ENCODE results near the gene TMEM231.
"Not testable (repeated sequence)": the region's sequence is repeated elsewhere in the genome, so short reads cannot be mapped to it uniquely, and the experiment has no call there.

TMEM231 gene

DNA sequence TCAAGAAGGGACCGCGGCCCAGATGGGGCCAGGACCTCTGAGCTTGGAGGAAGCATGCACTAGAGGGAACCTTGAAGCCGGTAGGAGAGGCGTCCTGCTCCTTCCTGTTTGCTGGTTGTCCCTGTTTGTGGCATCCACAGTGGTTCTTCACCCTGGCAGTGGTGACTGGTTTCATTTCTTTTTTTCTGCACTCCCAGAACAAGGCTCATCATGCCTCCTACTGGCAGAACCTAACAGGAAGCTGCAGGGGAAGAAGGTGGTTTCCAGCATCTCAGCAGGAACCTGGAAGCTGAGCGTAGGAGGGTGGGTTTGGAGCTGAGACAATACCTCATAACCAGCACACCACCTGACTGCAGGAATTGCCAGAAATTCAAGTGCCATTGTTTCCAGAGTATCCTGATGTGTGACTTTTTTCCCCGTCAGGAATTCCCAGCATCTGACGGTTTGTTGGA, 5.8 kb downstream of the TMEM231 start:
- Histone ChIP-seq H3K9ac (ENCODE audit: low read length) (no peak overlapping the region), H3K4me1 (ENCODE audit: insufficient read depth, low read length, severe bottlenecking) (peaks cover 6% of the 10 kb centered on the region), H3K36me3 (ENCODE audit: insufficient read depth, low read length) (no peaks in the 10 kb centered on the region), H3K4me2 (ENCODE audit: low read length) (peak overlapping the region; percentile 15; the same call in 1 of the 2 replicates), H2AFZ (ENCODE audit: low read length) (no peak overlapping the region), H3K79me2 (ENCODE audit: insufficient read depth, low read length) (no peaks in the 10 kb centered on the region), H3K9me3 (ENCODE audit: low read length) (no peaks in the 10 kb centered on the region), H3K4me3 (ENCODE audit: low read depth, low read length, poor library complexity, severe bottlenecking) (no peak overlapping the region), H3K27me3 (ENCODE audit: insufficient read depth, low read length) (no peaks in the 10 kb centered on the region), H3K27ac (ENCODE audit: low read depth, low read length, poor library complexity, severe bottlenecking) (no peak overlapping the region), H3F3A (ENCODE audit: insufficient read depth, low read length) (no peaks in the 10 kb centered on the region), H4K20me1 (ENCODE audit: insufficient read depth, low read length) (no peaks in the 10 kb centered on the region), H3K9me2 (ENCODE audit: low read depth, low read length) (no peaks in the 10 kb centered on the region)
- TF ChIP-seq EZH2 (IDR thresholded peaks at IDR 0.05; ENCODE audit: borderline replicate concordance, low read length): no peak
- TF ChIP-seq, protein P1, sequence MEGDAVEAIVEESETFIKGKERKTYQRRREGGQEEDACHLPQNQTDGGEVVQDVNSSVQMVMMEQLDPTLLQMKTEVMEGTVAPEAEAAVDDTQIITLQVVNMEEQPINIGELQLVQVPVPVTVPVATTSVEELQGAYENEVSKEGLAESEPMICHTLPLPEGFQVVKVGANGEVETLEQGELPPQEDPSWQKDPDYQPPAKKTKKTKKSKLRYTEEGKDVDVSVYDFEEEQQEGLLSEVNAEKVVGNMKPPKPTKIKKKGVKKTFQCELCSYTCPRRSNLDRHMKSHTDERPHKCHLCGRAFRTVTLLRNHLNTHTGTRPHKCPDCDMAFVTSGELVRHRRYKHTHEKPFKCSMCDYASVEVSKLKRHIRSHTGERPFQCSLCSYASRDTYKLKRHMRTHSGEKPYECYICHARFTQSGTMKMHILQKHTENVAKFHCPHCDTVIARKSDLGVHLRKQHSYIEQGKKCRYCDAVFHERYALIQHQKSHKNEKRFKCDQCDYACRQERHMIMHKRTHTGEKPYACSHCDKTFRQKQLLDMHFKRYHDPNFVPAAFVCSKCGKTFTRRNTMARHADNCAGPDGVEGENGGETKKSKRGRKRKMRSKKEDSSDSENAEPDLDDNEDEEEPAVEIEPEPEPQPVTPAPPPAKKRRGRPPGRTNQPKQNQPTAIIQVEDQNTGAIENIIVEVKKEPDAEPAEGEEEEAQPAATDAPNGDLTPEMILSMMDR (IDR thresholded peaks at IDR 0.05; ENCODE audit: low read length): peak; percentile 58; the same call in 1 of the 2 replicates

DNA sequence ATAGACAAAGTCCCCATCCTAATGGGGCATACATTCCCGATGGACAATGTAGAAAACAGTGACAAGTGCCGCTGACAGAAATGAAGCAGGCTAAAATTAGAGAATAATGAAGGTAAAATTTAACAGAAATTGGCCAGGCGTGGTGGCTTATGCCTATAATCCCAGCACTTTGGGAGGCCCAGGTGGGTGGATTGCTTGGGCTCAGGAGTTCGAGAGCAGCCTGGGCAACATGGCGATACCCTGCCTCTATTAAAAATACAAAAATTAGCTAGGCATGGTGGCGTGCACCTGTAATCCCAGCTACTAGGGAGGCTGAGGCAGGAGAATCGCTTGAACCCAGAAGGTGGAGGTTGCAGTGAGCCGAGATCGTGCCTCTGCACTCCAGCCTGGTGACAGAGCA, 7.6 kb downstream of the TMEM231 start:
- H3K79me2 ChIP-seq (ENCODE audit: insufficient read depth, low read length); H3K4me1 ChIP-seq (ENCODE audit: insufficient read depth, low read length, severe bottlenecking); H2AFZ ChIP-seq (ENCODE audit: low read length); H4K20me1 ChIP-seq (ENCODE audit: insufficient read depth, low read length); H3K9me3 ChIP-seq (ENCODE audit: low read length); H3K27me3 ChIP-seq (ENCODE audit: insufficient read depth, low read length); H3K4me2 ChIP-seq (ENCODE audit: low read length); H3K4me3 ChIP-seq (ENCODE audit: low read depth, low read length, poor library complexity, severe bottlenecking); H3F3A ChIP-seq (ENCODE audit: insufficient read depth, low read length); H3K27ac ChIP-seq (ENCODE audit: low read depth, low read length, poor library complexity, severe bottlenecking); H3K36me3 ChIP-seq (ENCODE audit: insufficient read depth, low read length); H3K9me2 ChIP-seq (ENCODE audit: low read depth, low read length); H3K9ac ChIP-seq (ENCODE audit: low read length): not testable (repeated sequence)

DNA sequence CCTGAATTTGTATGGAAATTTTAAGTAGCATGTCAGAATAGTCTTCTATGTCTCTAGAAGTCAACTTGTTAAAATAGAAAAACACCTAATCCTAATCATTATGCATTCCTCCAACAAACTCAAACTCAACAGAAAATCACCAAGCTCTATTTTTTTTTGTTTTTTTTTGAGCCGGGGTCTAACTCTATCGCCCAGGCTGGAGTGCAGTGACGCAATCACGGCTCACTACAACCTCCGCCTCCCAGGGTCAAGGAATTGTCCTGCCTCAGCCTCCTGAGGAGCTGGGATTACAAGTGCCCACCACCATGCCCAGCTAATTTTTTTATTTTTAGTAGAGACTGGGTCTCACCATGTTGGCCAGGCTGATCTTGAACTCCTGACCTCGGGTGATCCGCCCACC, 9.8 kb downstream of the TMEM231 start:
- no peaks in the 10 kb centered on the region for H3K79me2 ChIP-seq (ENCODE audit: insufficient read depth, low read length)
- H2AFZ ChIP-seq (ENCODE audit: low read length): no peak overlapping the region
- H3K9ac ChIP-seq (ENCODE audit: low read length): no peak overlapping the region
- no peak overlapping the region for H3K4me2 ChIP-seq (ENCODE audit: low read length)
- H3K9me3 ChIP-seq (ENCODE audit: low read length): no peaks in the 10 kb centered on the region
- H3K27me3 ChIP-seq (ENCODE audit: insufficient read depth, low read length): no peaks in the 10 kb centered on the region
- H3K4me3 ChIP-seq (ENCODE audit: low read depth, low read length, poor library complexity, severe bottlenecking): no peak overlapping the region
- H4K20me1 ChIP-seq (ENCODE audit: insufficient read depth, low read length): no peaks in the 10 kb centered on the region
- no peaks in the 10 kb centered on the region for H3K9me2 ChIP-seq (ENCODE audit: low read depth, low read length)
- no peaks in the 10 kb centered on the region for H3K4me1 ChIP-seq (ENCODE audit: insufficient read depth, low read length, severe bottlenecking)
- H3K36me3 ChIP-seq (ENCODE audit: insufficient read depth, low read length): no peaks in the 10 kb centered on the region
- TF ChIP-seq, protein P1 (IDR thresholded peaks at IDR 0.05; ENCODE audit: low read length): no peak
- H3K27ac ChIP-seq (ENCODE audit: low read depth, low read length, poor library complexity, severe bottlenecking): no peak overlapping the region
- H3F3A ChIP-seq (ENCODE audit: insufficient read depth, low read length): no peaks in the 10 kb centered on the region

DNA sequence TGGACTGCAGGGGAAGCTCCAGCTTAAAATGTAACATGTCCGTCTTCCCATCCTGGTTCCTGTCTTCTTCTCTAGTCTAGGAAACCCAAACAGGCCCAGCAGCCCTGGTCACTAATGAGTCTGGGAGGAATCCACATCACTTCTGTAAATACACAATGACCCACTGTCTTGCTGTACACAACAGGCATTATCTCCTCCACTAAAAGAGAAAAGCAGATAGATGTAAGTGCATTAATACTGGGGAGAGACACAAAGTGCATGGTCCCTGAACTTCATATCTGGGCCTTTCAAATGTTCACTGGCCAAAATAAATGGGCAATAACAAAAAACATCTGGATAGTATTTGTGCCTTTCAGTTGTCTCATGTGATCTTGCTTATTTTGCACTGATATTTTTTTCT, 10.2 kb downstream of the TMEM231 start:
- H3K4me1 ChIP-seq (ENCODE audit: insufficient read depth, low read length, severe bottlenecking); H3K4me3 ChIP-seq (ENCODE audit: low read depth, low read length, poor library complexity, severe bottlenecking); H3K79me2 ChIP-seq (ENCODE audit: insufficient read depth, low read length); H3K9me3 ChIP-seq (ENCODE audit: low read length); H3K27me3 ChIP-seq (ENCODE audit: insufficient read depth, low read length); H2AFZ ChIP-seq (ENCODE audit: low read length); H3K4me2 ChIP-seq (ENCODE audit: low read length); H3F3A ChIP-seq (ENCODE audit: insufficient read depth, low read length); H4K20me1 ChIP-seq (ENCODE audit: insufficient read depth, low read length); H3K27ac ChIP-seq (ENCODE audit: low read depth, low read length, poor library complexity, severe bottlenecking); H3K36me3 ChIP-seq (ENCODE audit: insufficient read depth, low read length); H3K9me2 ChIP-seq (ENCODE audit: low read depth, low read length); H3K9ac ChIP-seq (ENCODE audit: low read length): not testable (repeated sequence)

DNA sequence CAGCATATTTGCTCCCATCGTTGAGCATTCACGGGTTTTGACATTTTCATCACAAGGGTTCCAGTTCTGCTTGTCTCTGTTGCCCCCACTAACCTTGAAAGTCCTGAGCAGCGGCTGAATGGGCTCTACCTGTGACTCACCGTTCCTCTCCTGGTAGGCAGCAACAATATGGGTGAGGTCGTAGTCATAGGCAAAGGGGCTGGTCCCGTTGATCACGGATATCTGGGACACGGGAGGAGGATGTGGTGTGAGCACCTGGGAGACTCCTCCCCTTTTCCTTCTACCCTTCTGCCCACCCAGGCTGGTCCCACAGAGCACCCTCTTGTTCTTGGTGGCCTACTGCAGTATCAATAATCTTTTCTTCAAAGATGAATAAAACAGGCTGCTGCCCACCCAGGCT, 13.6 kb downstream of the TMEM231 start:
- not testable (repeated sequence) for H4K20me1 ChIP-seq (ENCODE audit: insufficient read depth, low read length); H3K4me3 ChIP-seq (ENCODE audit: low read depth, low read length, poor library complexity, severe bottlenecking); H3K4me2 ChIP-seq (ENCODE audit: low read length); H3F3A ChIP-seq (ENCODE audit: insufficient read depth, low read length); H3K27ac ChIP-seq (ENCODE audit: low read depth, low read length, poor library complexity, severe bottlenecking); H2AFZ ChIP-seq (ENCODE audit: low read length); H3K9me3 ChIP-seq (ENCODE audit: low read length); H3K27me3 ChIP-seq (ENCODE audit: insufficient read depth, low read length); H3K36me3 ChIP-seq (ENCODE audit: insufficient read depth, low read length); H3K9me2 ChIP-seq (ENCODE audit: low read depth, low read length); H3K79me2 ChIP-seq (ENCODE audit: insufficient read depth, low read length); H3K4me1 ChIP-seq (ENCODE audit: insufficient read depth, low read length, severe bottlenecking); H3K9ac ChIP-seq (ENCODE audit: low read length)
